22Rv1 (cell line): ENCODE measurements around the gene AIP.

Source experiments
- CTCF ChIP-seq: fragments of 450-650 bp; IDR thresholded peaks from 2 replicates; pipeline ENCODE4 v1.5.1; 2017; ENCODE audit warnings: mild to moderate bottlenecking
- ZFX ChIP-seq: fragments of 450-650 bp; IDR thresholded peaks from 2 replicates; pipeline ENCODE4 v1.6.1; 2017; ENCODE audit warnings: antibody characterized with exemption, borderline replicate concordance

GRCh38 chr11:67501854-67502253 lies 19.0 kb downstream of the AIP start:
- TF ChIP-seq CTCF, result no peak
- TF ChIP-seq ZFX, result no peak
